ENCODE results near the gene ZNF429.
"Not testable (repeated sequence)": the region's sequence is repeated elsewhere in the genome, so short reads cannot be mapped to it uniquely, and the experiment has no call there.

ZNF429 gene

DNA sequence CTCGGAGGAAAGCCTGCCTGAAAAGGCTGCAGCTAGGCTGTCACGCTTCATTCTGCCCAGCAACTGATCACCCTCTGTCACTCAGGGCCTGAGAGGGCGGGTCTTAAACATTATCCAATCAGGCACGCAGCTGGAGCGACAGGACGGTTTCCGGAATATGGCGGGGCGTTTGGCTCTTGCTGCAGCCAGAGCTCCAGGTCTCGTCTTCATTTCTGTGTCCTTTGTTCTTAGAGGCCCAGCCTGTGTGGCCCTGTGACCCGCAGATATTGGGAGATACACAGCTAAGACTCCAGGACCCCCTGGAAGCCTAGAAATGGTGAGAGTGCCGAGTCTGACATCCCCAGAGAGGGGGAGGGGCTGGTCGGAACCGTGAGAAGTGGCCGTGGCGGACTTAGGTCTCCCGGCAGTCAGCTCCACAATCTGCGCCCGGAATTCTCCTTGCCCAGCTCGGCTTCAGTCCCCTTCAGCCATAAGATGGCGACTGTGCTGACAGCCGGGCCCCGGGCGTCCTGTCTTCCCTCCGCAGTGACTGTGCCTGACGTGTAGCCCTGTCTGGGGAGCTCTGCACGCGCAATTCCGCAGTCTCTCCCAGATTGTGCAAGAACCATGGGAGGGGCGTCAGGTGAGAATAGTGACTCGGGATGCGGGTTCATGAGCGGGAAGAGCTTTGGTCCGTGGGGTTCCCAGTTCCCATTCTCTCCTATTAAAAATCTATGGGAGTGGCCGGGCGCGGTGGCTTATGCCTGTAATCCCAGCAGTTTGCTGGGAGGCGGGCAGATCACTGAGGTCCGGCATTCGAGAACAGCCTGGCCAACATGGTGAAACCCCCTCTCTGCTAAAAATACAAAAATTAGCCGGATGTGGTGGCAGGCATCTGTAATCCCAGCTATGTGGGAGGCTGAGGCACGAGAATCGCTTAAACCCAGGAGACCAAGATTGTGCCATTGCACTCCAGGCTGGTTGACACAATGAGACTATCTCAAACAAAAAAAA is at the start of gene ZNF429:
TSS of gene ZNF429 (plus strand) at position 144 of the 993 bp plus-strand sequence. CDS start at position 314, 170 bp downstream.
- DNase-seq: peak; percentile 74

DNA sequence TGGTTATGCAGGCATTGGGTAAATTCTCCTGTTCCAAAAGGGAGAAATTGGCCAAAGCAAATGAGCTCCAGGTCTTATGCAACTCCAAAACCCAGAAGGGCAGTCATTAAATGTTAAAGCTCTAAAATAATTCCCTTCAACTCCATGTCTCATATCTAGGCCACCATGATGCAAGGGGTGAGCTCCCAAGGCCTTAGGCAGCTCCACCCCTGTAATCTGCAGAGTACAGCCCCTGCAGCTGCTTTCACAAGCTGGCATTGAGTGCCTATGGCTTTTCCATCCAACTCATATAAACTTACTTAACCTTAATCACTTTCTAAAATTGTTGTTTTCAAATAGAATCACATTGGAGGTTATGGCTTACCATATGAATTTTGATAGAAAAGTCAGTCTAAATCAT is 44.7 kb upstream of the ZNF429 start:
- DNase-seq: no peak

DNA sequence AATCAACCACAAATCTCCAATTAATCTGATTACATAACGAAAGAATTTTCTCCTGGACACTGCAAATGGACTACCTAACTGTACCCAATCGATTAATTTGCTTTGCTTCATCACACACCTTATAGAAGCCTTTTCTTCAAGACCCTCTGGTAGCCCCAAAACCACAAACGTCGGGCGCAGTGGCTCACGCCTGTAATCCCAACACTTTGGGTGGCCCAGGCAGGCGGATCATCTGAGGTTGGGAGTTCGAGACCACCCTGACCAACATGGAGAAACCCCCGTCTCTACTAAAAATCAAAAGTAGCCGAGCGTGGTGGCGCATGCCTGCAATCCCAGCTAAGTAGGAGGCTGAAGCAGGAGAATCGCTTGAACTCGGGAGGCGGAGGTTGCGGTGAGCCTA is 42.9 kb upstream of the ZNF429 start:
- no peak for DNase-seq

DNA sequence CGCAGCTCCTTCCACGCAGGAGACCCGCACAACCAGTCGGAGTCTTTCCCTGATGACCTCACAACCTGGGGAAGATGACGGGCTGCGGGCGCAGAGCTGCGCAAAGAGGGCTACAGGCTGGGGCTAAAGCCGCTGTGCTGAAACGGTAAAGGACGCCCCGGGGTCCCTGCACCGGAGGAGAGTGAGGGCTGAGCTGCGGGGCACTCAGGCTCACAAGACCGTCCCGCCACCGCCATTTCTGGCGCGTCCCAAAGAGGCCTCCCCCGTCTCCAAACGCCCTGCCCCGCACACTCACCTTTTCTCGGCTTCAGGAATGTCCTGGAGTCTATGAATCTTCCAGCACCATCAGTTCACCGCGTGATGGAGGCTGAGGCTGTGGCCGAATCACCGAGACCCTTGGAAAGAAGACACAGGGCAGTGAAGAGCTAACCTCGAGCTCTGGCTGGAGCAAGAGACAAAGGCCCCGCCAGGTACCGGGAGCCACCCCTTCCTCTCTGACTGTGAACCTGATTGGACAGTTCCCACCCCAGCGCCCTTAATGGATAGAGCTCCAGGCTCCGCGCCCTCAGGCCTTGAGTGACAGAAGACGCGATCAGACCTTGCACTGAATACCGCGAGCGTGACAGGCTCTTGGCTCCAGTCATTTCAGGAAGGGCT is 41.8 kb upstream of the ZNF429 start:
- DNase-seq: no peak

DNA sequence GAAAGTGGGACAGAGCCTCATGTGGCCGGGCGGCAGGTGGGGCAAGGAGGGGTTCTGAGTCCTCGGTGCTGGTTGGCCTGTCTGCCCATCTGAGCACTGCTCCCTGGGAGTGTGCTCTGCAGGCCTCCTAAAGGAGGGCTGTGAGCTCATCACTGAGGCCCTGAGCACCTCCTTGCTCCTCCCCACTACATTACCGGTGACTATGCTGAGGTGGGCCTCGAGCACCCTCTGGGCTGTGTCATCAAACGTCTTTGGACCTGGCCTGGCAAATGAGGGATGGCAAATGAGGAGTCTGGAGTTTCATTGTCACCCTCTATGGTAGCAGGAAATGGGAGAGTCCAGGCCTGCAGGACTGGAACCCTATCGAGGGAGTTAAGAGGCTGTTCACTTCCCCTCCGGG is 38.8 kb upstream of the ZNF429 start:
- DNase-seq: no peak

DNA sequence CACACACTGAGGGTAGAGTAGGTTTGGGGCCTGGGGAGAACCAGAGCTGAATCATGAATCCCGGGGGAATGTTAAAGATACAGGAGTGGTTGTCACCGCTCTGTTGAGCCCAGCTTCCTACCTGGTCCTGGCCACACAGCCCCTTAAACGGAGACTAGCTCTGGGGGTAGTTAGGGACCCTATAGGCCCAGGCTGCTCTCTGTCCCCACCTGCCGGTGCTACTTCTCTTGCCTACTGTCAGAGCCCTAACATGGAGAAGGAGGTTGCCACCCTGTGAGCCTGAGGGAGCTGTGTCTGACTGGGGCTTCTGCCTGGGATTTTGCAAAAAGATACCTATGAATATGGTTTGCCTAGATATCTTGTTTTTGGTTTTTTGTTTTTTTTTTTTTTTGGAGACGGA is 36.6 kb upstream of the ZNF429 start:
- DNase-seq: no peak

DNA sequence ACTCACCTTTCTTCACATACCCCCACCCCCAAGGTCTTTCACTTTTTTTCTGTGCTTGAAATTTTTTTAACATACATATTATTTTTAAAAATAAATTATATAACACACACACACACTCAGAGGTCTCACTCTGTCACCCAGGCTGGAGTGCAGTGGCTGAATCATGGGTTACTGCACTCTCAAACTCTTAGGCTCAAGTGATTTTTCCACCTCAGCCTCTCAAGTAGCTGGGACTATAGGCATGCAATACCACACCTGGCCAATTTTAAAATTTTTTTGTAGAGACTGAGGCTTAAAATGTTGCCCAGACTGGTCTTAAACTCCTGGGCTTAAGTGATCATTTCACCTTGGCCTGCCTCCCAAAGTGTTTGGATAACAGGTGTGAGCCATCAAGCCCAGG is 32.9 kb upstream of the ZNF429 start:
- DNase-seq: no peak

DNA sequence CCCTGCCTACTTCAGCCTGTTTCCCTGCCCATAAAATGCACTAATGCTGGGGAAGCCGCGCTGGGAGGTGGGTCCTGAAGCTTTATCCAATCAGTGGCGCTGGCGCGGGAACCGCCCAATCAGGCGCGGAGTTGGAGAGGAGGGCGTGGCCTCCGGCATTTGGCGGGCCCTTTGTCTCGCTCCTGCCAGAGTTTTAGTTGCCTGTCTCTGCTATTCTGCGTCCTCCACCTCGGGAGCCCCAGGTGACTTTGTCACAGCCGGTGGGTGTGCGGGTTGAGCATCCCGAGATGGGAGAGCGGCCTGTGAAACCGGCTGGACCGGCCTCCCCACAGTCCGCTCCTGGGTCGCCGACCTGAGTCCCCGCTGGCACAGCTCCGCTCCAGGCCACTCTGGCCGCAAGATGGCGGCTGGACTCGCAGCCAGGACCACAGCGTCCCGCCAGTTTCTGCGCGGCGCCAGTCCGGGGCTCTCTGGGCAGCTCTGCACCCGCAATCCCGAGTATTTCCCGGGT is 30.7 kb upstream of the ZNF429 start:
- no peak for DNase-seq

DNA sequence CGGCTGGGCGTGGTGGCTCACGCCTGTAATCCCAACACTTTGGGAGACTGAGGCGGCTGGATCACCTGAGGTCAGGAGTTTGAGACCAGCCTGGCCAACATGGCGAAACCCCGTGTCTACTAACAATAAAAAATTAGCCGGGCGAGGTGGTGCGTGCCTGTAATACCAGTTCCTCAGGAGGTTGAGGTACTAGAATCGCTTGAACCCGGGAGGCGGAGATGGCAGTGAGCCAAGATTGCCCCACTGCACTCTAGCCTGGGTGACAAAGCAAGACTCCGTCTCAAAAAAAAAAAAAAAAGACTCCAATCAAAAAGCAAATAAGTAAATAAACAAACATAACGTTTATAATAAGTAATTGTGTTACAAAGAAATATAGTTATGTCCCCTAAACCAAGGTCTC is 23.0 kb upstream of the ZNF429 start:
- not testable (repeated sequence) for DNase-seq

DNA sequence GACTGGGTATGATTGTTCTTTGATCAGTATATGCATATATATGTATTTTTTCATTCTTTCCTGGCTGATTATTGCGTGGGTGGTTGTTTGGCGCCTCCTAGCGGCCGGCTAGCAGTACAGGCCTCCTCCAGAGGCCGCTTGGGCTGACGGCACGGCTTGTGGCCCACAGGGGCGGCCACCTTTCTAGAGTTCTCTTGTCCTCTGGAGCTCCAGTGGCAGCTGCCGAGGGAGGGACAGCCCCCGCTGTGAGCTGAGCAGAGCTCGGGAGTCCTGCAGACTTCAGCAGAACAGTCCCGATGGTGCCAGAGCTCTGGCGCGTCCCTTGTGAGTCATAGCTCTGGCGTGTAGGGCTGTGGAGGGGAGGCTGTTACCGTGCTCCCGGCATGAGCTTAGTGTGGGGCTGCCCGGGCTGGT is 22.5 kb upstream of the ZNF429 start:
- no peak for DNase-seq

DNA sequence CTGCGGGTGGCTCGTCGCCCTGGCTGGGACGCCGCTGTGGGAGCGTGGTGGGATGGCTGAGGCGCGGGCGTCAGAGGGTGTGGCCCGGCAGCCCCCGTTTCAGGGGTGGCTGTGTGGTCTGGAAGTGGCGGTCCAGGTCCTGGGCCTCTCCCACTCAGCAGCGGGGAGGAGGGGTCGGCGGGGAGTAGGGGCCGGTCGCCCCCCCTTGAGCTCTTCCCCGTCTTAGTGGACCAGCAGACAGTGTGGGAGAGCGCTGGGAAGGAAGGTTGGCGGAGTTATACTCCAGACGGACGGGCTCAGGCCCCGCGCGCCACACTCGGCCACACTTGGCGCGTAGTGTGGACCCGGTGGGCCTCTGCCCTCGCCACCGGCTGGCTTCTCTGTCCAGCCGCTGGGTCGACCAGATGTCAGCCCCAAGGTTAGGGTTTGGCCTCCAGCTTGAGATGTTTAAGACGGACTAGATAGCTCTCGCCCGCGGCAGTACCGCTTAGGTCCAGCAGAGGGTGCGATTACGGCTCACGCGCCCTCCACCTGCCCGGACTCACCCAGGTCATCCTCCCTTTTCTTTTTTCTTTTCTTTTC is 21.7 kb upstream of the ZNF429 start:
- DNase-seq: peak; percentile 20

DNA sequence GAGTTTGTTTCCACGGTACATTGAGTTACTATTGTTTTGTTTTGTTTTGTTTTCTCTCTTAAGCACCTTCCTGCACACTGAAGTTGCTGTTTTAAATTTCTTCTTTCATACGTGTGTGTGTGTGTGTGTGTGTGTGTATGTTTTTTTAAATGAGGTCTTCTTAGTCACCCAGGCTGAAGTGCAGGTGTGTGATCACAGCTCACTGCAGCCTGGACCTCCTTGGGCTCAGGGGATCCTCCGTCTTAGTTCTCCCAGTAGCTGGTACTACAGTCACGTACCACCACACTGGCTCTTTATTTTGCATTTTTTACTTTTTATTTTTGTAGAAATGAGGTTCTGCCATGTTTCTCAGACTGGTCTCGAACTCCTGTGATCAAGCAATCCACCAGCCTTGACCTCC is 20.8 kb upstream of the ZNF429 start:
- no peak for DNase-seq

DNA sequence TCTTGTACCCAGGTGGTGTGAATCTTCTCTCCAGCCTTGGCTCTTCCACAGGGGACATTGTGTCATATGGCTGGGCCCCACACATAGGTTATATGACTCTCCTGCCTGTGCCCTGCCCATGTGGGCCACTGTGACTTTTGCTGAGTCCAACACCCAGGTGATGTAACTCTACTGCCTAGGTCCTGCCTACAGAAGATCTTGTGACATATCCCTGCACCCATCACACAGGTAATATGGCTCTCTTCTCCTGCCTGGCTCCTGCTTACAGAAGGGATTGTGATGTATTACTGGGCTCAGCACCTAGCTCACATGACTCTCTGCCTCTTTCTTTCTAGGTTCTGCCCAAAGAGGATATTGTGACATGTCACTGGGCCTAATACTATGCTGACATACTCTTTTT is 19.5 kb upstream of the ZNF429 start:
- DNase-seq: no peak

DNA sequence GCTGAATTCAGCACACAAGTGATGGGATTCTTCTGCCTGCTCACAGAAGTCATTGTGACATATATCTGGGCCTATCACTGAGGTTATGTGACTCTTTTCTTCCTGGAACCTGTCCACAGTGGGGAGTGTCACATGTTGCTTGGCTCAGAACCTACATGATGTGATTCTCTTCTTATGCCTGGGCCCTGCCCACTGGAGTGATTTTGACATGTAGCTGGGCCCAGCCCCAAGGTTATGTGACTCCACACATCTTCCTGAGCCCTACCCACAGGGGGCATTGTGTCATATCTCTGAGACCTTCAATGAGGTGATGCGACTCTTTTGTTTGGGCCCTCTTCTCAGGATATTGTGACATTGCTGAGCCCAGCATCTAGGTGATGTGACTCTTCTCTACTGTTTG is 17.4 kb upstream of the ZNF429 start:
- DNase-seq: no peak

DNA sequence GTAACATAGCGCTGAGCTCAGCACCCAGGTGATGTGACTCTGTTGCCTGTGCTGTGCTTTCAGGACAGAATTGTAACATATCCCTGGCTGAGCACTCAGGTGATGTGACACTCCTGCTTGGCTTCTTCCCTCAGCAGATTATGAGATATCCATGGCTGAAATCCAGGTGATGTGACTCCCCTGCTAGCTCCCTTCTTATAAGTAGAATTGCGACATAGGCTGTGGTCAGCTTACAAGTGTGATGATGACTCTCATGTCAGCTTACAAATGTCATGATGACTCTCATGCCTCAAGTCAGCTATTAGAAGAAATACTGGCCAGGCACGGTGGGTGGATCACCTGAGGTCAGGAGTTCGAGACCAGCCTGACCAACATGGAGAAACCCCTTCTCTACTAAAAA is 14.3 kb upstream of the ZNF429 start:
- no peak for DNase-seq

DNA sequence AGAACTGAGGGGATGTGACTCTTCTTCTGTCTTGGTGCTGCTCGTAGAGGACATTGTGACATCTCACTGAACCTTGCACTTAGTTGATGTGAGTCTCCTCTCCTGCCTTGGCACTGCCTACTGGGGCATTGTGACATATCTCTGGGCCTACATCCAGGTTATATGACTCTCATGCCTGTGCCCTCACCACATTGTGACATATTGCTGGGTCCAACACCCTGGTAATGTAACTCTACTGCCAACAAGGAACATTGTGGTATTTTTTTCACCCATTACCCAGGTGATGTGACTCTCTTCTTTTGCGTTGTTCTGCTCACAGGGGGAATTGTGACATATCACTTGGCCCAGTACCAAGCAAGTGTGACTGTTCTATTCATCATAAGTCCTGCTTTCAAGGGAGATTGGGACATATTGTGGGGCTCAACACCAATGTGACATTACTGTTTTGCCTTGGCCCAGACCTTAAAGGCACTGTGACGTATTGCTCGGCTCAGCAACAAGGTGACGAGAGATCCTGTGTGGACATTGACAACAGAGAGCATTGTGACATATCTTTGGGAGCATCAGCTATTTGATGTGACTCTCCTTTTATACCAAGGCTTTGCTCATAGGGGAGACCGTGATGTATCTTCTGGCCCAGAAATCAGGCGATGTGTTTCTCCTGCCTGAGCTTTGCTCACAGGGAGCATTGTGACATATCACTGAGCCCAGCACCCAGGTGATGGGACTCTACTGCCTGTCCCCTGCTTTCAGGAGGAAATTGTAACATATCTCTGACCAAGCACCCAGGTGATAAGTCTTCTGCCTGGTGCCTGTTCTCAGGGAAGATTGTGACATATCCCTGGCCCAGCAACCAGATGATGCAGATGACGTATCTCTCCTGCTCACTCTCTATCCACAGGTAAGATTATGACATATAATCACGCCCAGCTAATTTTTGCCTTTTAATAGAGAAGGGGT is 12.2 kb upstream of the ZNF429 start:
- DNase-seq: no peak

DNA sequence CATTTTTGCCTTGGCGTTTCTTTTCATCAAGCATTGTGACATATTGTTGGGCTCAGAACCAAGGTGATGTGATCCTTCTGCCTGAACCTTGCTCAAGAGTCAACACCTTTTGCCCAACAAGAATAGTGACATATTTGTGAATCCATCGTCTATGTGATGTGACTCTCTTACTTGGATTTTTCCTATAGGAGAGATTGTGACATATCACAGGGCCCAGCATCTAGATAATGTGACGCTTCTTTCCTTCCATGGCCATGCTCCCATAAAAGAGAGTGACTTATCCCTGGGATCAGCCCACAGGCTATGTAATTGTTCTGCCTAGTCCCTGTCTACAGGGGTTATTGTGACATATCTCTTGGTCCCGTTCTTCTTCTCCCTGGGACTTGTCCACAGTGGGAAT is 8.5 kb upstream of the ZNF429 start:
- DNase-seq: no peak

DNA sequence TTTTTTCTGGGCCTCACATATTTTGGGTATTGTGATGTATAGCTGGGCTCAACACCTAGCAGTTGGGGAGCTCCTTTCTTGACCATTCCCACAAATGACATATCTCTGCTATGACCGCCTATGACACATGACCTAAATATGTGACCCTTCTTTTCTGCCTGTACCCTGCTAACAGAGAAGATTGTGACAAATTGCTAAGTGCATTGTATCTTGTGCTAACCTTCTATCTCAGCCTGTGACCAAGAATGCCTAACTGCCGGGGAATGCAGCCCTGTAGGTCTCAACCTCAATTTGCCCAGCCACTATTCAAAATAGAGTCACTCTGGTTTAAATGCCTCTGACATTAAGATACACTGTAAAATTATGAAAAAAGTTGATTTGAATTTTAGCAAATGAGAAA is 6.8 kb upstream of the ZNF429 start:
- DNase-seq: no peak

DNA sequence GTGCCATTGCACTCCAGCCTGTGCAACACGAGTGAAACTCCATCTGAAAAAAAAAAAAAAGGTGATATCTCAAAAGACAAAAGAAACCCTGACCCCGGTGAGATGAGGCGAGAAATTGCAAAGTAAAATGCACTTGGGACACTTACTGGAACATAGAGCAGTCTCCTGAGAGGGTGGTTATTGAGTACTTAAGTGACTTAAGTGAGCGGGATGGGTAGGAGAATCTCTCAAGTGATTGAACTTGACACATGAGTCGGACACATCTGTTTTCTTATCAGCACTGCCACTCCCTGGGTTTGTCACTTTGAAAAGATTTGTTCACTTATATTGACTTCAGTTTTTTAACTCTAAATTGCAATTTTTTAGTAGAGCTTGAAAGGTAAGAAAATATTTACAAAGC is 2.8 kb downstream of the ZNF429 start:
- no peak for DNase-seq

DNA sequence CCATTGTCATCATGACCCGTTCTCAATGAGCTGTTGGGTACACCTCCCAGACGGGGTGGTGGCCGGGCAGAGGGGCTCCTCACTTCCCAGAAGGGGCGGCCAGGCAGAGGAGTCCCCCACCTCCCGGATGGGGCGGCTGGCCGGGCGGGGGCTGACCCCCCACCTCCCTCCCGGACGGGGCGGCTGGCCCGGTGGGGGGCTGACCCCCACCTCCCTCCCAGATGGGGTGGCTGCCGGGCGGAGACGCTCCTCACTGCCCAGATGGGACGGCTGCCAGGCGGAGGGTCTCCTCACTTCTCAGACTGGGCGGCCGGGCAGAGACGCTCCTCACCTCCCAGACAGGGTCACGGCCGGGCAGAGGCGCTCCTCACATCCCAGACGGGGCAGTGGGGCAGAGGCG is 5.7 kb downstream of the ZNF429 start:
- not testable (repeated sequence) for DNase-seq

DNA sequence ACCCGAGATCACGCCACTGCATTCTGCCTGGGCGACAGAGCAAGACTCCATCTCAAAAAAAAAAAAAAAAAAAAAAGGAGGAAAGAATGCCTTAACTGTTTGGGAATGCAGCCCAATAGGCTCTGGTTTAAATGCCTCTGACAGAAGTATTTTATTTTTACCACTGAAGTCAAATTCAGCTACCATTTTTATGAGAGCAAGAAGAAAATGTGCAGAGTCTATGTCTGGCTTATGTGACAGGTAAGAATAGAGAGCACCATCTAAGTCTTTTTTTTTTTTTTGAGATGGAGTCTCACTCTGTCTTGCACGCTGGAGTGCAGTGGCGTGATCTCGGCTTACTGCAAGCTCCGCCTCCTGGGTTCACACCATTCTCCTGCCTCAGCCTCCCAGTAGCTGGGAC is 7.2 kb downstream of the ZNF429 start:
- DNase-seq: not testable (repeated sequence)

DNA sequence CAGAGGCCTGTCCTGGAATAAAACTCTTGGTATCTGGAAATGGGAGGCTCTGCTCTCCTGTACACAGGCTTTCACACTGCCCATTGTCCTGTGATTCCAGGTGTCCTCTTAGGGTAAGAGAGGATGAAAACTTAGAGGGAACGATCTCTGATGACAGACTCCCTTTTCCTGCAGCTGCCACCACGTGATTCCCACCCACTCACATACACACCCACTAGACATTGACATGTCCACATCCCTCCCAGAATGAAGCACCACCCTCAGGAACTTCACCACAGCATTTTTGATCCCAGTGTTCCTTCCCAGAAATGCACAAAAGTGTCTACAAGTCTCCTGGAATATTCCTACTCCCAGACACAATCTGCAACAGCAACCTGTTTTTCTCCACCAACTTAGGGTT is 8.2 kb downstream of the ZNF429 start:
- no peak for DNase-seq
